Psoas muscle (tissue), 8 donors: ENCODE measurements around the gene TOGARAM2. TPM values are rescaled to one million over a fixed set of nuclear protein-coding genes. Genes with fewer than 3 reads are reported as not detected.

Experiments
- ATAC-seq, 4 donors: fragments of 200-7000 bp; cut with Tn5 transposase; one replicate each; pipeline ENCODE4 v1.9.1; 2020; ENCODE audit warnings: moderate library complexity in 3 of 4, mild to moderate bottlenecking in 2 of 4
- DNase-seq, 2 donors: peaks; one replicate each; pipeline ENCODE4 v3.0.0-alpha.2; 2020
- H3K27ac ChIP-seq: fragments of 200-600 bp; one replicate; pipeline ENCODE4 v1.8.0; 2022
- H3K27me3 ChIP-seq, 3 donors: fragments of 200-600 bp in 1 of 3; one replicate each; pipeline versions ENCODE4 v1.6.1 to v1.8.0; 2013 to 2022; ENCODE audit warnings: low read length in 2 of 3, mild to moderate bottlenecking in 2 of 3, moderate library complexity in 1 of 3; ENCODE audit not compliant: insufficient read depth in 3 of 3
- H3K36me3 ChIP-seq, 2 donors: fragments of 200-600 bp in 1 of 2; one replicate each; pipeline versions ENCODE4 v1.6.1 to v1.8.0; 2013 to 2022; ENCODE audit warnings: low read depth in 1 of 2, mild to moderate bottlenecking in 1 of 2, moderate library complexity in 1 of 2; ENCODE audit not compliant: insufficient read depth in 1 of 2
- H3K4me1 ChIP-seq: fragments of 200-600 bp; one replicate; pipeline ENCODE4 v1.8.0; 2022
- H3K4me3 ChIP-seq: fragments of 200-600 bp; one replicate; pipeline ENCODE4 v1.8.0; 2022; ENCODE audit warnings: mild to moderate bottlenecking
- H3K9me3 ChIP-seq: fragments of 200-600 bp; one replicate; pipeline ENCODE4 v1.8.0; 2022
- CTCF ChIP-seq: fragments of 200-600 bp; IDR thresholded peaks from one replicate; pipeline ENCODE4 v1.8.0; 2022; ENCODE audit warnings: antibody characterized with exemption
- WGBS, 3 donors: extraction: QIAGEN DNeasy Blood & Tissue Kit; methylation state at CpG; one replicate each; pipeline versions ENCODE4 v1.1.6 to v1.1.7; 2013; 5-methylcytosine and 5-hydroxymethylcytosine counted together
- intact Hi-C, 2 donors: fragments of 100-400 bp; cut with DNase I; formaldehyde crosslinking; loops; one replicate each; pipeline versions ENCODE4 v1.11.0 to v1.14.2; 2022
- polyA plus RNA-seq, 3 donors: library from polyadenylated mRNA; stranded (reverse); fragments of 200-250 nt; gene quantifications; one replicate each; pipeline ENCODE4 v1.2.3, GENCODE V29; 2013
- total RNA-seq, 4 donors: library from RNA; stranded (reverse); fragmentation: NEBNext Ultra II Directional in 2 of 4; extraction: Animal tissue kit (Norgen Biotek cat#: 25700) in 2 of 4; gene quantifications; one replicate each; pipeline versions ENCODE4 v1.2.1 to v1.2.4, GENCODE V29; 2021 to 2023
- donor health status: healthy with polysubstance abuse.
- donor health status: DM: no; HTN: no; CAD: no; lungs with moderate emphysema.
- donor health status: Bipolar disorder and iron deficiency.
- donor health status: healthy.
- donor health status: DM: yes; HTN: yes; CAD: no.
- donor health status: DM: no; HTN: no; CAD: no.
- donor health status: DM: no; HTN: no; CAD: no.
- donor health status: DM: yes; HTN: yes; CAD: no.

The TOGARAM2 gene
- total and polyA plus RNA-seq, 7 donors, result 2.2 to 98.4 (median 28.6) TPM

- Histone ChIP-seq H3K27ac (no peak overlapping the region), H3K4me3 (peak overlapping the region; percentile 36), H3K27me3 (no peaks in the 10 kb centered on the region), H3K4me1 (peaks cover 16% of the 10 kb centered on the region), H3K36me3 (no peaks in the 10 kb centered on the region), H3K9me3 (no peaks in the 10 kb centered on the region)
- intact Hi-C loops, result no loop called here
- WGBS, 3 donors, result 33 to 52% (median 39%) methylated on average over 20 of the region's 20 CpGs
- no peak for TF ChIP-seq CTCF
- ATAC-seq (peak; percentile 18 to 55 (median 42)), DNase-seq (peak in 1 of 2 donors; percentile 25)
These were observed 82.7 kb downstream of the TOGARAM2 start for GRCh38 chr2:29063646-29064345.

DNA sequence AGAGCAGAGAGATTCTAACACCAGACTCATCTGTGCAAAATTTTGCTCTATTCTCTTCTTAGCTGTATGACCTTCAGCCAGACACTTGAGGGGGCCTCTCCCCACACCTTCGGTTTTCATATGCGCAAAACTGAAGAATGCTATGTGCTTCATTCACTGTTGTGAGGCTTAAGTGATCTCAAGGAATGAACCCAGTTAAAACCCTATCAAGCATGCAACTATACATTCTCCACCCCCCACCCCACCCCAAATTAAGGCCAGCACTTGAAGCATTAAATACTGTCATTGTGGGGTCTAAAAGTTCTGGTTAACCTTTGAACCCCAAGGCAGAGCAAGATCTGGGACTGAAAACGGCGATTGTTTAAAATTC is 83.2 kb downstream of the TOGARAM2 start:
- Histone ChIP-seq H3K4me1 (peaks cover 16% of the 10 kb centered on the region), H3K27ac (no peak overlapping the region), H3K36me3 (no peaks in the 10 kb centered on the region), H3K9me3 (no peaks in the 10 kb centered on the region), H3K27me3 (no peaks in the 10 kb centered on the region), H3K4me3 (no peak overlapping the region)
- TF ChIP-seq CTCF, result no peak
- WGBS, 3 donors, result 73 to 81% (median 81%) methylated on average over 4 of the region's 4 CpGs
- ATAC-seq (no peak), DNase-seq (no peak)
- intact Hi-C loops, result no loop called here

GRCh38 chr2:29064746-29065067 is 83.6 kb downstream of the TOGARAM2 start:
- Histone ChIP-seq H3K4me1 (peaks cover 16% of the 10 kb centered on the region), H3K4me3 (no peak overlapping the region), H3K27me3 (no peaks in the 10 kb centered on the region), H3K27ac (peak overlapping the region; percentile 36), H3K36me3 (no peaks in the 10 kb centered on the region), H3K9me3 (no peaks in the 10 kb centered on the region)
- DNase-seq (no peak), ATAC-seq (peak in 3 of 4 donors; percentile 3 to 10 (median 4))
- WGBS, 3 donors, result 44 to 66% (median 58%) methylated on average over 11 of the region's 11 CpGs
- no peak for TF ChIP-seq CTCF
- intact Hi-C loops, result loop anchor here in 1 of 2 donors (5.0 kb wide), 1 partner anchor 48 kb away; no protein-coding TSS in a partner anchor

GRCh38 chr2:29065068-29065811 is 84.1 kb downstream of the TOGARAM2 start:
- Histone ChIP-seq H3K36me3 (no peaks in the 10 kb centered on the region), H3K27me3 (no peaks in the 10 kb centered on the region), H3K27ac (peak overlapping the region; percentile 36), H3K9me3 (no peaks in the 10 kb centered on the region), H3K4me1 (peaks cover 16% of the 10 kb centered on the region), H3K4me3 (no peak overlapping the region)
- DNase-seq, result no peak
- peak; percentile 18 to 52 (median 36) for ATAC-seq
- intact Hi-C loops, result loop anchor here in 1 of 2 donors (5.0 kb wide), 1 partner anchor 47 kb away; no protein-coding TSS in a partner anchor
- no peak for TF ChIP-seq CTCF
- WGBS, 3 donors, result 41 to 61% (median 48%) methylated on average over 10 of the region's 10 CpGs
